Stimulated activated CD8-positive, alpha-beta memory T cell treated with anti-CD3 and anti-CD28 coated beads, Interleukin-15, amount 100 ng/mL, for 1 hour (primary cell): ENCODE data around the gene SIPA1.
"Not testable (repeated sequence)": the region's sequence is repeated elsewhere in the genome, so short reads cannot be mapped to it uniquely, and the experiment has no call there.

Source experiments
- DNase-seq: peaks from one replicate; pipeline ENCODE4 v3.0.0-alpha.2; 2020; ENCODE audit warnings: low read depth

The SIPA1 gene

DNA sequence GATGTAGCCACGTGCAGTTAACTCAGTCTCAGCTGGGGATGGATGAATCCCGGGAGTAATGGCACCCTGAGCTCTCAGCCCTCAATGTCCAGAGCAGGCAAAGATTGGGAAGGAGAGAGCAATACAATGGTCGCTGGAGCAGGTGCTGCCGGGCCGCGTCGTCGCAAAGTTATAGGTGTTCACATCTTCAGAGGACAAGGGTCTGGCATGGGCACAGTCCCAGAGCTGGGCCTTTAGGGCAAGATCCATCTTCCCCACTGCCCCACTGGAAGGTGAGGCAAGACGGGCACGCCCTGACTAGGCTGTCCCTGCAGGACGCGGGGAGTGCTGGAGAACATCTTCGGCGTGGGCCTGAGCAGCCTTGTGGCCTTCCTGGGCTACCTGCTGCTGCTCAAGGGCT is 14.7 kb upstream of the SIPA1 start:
- DNase-seq = no peak

DNA sequence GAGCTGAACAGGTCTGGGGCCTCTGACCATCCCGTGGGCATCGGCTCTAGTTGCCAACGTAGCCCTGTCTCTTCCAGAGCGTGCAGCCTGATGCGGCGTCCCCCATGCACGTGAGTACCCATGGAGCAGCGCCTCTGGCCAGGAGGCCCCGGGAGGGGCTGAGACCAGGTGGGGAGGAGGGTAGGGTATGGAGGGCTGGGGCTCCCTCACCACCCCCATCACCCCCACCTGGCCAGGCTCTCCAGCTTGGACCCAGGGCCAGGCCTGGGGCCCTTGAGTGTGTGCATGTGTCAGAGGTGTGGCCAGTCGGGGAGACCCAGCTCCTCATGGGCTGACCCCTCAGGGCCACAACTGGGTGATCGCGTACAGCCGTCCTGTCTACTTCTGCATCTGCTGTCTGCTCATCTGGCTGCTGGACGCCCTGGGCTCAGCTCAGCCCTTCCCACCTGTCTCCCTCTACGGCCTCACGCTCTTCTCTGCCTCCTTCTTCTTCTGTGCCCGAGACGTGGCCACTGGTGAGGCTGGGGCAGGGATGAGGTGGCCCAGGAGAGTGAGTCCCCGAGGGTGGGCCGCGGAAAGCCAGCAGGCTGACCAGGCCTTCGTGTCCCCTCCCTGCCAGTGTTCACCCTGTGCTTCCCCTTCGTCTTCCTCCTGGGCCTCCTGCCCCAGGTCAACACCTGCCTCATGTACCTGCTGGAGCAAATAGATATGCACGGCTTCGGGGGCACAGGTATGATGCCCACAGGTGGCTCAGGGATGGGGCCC is 13.9 kb upstream of the SIPA1 start:
- no peak for DNase-seq

DNA sequence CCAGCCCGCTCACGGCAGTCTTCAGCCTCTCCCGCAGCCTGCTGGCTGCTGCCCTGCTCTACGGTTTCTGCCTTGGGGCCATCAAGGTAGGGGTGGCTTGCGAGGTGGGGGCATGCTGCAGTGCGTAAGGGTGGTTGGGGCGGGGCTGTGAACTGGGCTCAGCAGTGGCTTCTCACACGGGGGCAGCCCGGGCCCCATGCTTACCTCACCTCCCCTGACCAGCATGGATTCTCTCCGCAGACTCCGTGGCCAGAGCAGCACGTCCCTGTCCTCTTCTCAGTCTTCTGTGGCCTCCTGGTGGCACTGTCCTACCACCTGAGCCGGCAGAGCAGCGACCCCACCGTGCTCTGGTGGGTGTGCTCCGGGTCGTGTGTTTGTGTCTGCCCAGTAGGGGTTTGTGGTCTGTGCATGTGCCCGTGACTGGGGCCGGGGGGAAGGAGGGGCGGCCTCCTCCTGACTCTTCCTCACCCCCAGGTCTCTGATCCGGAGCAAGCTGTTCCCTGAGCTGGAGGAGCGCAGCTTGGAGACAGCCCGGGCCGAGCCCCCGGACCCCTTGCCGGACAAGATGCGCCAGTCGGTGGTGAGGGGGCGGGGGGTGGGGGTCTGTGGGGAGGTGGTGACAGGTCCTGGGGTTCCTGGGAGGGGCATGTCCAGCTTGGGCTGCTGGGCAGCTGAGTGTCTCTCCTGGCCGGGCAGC is 12.8 kb upstream of the SIPA1 start:
- DNase-seq = no peak

DNA sequence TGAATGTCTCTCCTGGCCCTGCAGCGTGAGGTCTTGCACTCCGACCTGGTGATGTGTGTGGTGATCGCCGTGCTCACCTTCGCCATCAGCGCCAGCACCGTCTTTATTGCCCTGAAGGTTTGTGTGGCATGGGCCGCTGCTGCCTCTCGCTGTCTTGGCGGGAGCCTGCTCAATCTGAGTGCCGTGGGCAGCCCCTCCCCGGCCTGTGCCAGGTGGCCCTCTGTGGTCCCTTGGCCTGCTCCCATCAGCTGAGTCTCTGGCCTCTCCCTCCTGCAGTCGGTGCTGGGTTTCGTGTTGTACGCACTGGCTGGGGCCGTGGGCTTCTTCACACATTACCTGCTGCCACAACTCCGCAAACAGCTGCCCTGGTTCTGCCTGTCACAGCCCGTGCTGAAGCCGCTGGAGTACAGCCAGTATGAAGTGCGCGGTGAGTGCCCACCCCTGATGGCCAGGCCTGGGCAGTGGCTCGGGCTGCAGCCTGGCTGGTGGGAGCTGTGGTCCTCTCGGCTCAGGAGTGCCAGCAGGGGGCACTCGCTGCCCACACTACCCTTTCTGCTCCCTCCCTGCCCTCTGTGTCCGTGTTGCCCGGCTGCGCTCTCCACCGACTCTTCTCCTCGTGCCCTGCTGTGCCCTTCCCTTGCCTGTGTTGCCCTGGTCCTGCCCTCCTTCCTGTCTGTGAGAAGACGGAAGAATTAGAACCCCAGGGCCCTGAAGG is 12.1 kb upstream of the SIPA1 start:
- DNase-seq = no peak

DNA sequence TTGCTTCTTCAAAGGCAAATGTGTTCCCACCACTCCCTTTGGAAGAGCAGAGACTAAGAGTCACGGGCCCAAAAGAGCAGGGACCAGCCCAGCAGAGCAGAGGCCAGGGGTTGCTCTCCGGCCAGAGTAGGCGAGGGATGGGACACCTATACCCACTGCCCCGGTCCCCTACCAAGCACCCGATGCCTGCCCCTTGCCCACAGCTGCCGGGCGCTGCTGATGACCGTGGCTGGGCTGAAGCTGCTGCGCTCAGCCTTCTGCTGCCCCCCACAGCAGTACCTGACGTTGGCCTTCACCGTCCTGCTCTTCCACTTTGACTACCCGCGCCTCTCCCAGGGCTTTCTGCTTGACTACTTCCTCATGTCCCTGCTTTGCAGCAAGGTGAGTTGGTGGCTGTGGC is 10.7 kb upstream of the SIPA1 start:
- DNase-seq = no peak

DNA sequence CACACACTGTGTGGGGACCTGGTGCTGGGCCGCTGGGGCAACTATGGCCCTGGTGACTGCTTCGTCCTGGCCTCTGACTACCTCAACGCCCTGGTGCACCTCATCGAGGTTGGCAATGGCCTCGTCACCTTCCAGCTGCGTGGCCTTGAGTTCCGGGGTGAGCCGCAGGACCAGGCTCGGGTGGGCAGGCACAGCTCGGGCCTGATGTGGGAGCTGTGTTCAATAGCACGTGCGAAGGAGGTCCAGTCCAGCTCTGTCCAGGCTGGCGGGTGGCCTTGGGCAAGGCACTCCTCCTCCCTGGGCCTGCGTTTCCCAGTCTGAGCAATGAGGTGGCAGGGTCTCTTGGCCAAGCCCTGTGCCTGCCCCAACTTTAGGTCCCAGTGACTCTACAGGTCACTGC is 8.3 kb upstream of the SIPA1 start:
- no peak for DNase-seq

DNA sequence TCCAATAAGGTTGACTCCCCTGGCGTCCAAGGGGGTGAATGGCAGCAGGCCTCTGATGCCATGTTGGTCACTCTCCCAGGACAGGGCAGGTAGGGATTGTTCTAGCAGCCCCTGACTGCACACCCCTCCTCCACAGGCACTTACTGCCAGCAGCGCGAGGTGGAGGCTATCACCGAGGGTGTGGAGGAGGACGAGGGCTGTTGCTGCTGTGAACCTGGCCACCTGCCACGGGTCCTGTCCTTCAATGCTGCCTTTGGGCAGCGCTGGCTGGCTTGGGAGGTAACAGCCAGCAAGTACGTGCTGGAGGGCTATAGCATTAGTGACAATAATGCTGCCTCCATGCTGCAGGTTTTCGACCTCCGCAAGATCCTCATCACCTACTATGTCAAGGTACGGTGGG is 7.7 kb upstream of the SIPA1 start:
- no peak for DNase-seq

DNA sequence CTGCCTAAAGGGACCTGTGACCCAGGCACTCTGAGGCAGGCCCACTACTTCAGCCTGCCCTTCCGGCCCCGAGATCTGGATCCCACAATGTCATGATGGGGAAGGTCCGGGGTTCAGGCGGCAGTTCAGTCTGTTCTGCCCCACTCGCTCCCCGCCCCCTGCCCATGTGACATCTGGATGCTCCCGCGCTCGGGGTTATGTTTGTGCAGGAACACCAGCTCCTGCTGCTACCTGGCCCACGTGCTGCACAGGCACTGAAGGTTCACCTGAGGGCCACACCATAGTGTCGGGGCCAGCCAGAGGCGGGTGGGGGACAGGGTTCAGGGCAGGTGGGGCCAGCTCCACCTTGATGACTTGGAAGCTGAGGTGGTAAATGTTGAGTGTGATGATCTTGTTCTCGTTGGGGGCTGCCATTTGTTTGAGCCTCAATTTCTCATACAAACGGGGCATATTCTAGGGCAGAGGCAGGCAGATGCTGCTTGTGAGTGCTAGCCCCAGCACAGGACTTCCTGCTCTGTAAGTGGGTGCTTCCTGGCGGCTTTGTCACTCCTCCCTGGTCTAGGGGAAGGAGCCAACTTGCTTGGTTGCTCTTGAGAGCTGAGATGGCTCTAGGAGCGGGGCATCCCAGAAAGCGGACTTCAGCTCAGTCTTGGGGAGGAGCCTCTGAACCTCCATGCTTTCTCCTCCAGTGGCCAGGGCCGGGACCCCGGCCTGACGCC is 4.4 kb upstream of the SIPA1 start:
- DNase-seq = no peak

DNA sequence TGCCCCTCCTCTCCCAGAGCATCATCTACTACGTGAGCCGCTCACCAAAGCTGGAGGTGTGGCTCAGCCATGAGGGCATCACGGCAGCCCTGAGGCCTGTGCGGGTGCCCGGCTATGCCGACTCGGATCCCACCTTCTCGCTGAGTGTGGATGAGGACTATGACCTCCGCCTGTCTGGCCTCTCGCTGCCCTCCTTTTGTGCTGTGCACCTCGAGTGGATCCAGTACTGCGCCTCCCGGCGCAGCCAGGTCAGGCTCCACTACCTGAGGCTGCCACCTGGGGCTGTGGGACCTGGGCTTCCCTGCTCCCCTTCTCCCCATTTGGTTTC is 3.8 kb upstream of the SIPA1 start:
- no peak for DNase-seq

DNA sequence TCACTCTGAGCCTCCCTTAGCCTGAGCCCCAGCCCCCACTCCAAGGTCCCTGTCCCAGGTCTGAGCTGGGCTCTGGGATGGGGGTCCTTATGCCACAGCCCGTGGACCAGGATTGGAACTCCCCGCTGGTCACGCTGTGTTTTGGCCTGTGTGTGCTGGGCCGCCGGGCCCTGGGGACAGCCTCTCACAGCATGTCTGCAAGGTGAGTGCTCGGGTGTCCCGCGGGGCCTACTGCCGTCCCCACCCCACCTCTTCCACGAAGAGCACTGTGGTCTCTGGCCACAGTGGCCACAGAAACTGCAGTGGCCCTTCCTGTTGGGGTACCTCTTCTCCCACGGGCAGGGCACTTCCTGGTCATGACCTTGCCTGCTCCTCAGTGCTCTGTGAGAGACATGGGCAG is 3.5 kb upstream of the SIPA1 start:
- DNase-seq = no peak

DNA sequence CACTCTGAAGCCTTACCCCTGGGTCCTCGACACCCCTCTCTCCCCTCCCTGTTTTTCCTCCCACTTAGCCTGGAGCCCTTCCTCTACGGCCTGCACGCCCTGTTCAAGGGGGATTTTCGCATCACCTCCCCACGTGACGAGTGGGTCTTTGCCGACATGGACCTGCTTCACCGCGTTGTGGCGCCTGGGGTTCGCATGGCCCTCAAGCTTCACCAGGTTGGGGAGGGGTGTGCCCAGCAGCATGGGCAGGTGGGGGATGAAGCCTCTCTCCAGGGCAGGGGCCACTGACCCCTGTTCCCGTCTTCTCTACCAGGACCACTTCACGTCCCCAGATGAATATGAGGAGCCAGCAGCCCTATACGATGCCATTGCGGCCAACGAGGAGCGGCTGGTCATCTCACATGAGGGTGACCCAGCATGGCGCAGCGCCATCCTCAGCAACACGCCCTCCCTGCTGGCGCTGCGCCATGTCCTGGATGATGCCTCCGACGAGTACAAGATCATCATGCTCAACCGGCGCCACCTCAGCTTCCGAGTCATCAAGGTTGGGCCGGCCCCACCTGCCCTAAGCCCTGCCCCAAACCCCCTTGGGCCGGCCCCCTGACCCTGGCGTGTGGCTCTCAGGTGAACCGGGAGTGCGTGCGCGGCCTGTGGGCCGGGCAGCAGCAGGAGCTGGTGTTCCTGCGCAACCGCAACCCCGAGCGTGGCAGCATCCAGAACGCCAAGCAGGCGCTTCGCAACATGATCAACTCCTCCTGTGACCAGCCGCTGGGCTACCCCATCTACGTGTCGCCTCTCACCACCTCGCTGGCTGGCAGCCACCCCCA is 2.8 kb upstream of the SIPA1 start:
- DNase-seq = no peak

DNA sequence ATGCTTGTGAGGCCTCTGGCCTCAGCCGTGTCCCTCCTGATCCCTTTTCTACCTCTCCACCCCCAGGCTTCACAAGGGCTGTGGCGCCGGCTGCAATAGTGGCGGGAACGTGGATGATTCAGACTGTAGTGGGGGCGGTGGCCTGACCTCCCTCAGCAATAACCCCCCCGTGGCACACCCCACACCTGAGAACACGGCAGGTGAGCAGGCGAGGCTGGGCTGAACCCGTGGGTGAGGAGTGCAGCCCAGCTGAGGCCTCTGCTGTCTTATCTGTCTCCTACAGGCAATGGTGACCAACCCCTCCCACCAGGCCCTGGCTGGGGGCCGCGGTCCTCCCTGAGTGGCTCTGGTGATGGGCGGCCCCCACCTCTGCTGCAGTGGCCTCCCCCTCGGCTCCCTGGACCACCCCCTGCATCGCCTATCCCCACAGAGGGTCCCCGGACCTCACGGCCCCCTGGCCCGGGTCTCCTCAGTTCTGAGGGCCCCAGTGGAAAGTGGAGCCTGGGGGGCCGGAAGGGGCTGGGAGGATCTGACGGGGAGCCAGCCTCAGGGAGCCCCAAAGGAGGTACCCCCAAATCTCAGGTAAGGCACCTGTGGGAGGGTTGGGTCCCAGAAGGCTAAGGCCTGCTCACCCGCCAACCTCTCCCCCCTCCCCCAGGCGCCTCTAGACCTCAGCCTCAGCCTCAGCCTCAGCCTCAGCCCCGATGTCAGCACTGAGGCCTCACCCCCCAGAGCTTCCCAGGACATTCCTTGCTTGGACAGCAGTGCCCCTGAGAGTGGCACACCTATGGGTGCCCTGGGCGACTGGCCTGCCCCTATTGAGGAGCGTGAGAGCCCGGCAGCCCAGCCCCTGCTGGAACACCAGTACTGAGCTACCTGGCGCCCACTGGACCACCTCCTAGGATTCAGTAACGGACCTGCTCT is 1.5 kb upstream of the SIPA1 start:
- DNase-seq = no peak

DNA sequence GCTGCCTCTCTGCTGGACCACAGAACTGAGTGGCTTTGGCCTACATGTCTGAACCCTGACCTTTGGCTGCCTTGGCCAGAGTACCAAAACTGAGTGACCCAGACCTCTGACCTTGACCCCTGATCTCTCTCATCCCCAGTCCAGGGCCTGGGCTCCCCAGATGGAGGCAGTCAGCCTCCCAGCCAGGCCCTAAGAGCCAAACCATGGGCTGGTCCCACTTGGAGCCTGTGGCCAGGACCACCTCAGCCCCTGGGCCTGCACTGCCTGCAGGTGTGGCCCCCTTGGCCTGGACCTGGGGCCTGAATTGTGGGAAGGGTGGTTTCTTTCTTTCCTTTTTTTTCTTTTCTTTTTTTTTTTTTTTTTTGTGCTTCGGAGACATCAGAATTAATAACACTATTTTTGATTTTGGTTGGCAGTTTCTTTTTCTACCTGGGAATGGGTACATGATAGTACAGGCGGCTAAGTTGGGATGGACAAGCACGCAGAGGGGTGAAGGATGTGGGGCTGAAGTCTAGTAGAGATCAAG is 806 bp upstream of the SIPA1 start:
- DNase-seq = no peak

DNA sequence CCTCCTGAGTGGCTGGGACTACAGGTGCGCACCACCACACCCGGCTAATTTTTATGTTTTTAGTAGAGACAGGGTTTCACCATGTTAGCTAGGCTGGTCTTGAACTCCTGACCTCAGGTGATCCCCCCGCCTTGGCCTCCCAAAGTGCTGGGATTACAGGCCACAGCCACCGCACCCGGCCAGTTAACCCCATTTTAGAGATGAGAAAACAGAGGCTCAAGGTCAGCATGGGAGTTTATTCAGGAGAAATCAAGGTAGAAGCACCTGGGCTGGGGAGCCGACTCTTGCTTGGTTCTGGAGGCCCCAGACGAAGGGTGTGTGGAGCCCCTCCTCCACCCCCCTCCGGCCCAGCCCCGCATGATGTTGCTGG is 1.3 kb downstream of the SIPA1 start:
- DNase-seq = not testable (repeated sequence)

DNA sequence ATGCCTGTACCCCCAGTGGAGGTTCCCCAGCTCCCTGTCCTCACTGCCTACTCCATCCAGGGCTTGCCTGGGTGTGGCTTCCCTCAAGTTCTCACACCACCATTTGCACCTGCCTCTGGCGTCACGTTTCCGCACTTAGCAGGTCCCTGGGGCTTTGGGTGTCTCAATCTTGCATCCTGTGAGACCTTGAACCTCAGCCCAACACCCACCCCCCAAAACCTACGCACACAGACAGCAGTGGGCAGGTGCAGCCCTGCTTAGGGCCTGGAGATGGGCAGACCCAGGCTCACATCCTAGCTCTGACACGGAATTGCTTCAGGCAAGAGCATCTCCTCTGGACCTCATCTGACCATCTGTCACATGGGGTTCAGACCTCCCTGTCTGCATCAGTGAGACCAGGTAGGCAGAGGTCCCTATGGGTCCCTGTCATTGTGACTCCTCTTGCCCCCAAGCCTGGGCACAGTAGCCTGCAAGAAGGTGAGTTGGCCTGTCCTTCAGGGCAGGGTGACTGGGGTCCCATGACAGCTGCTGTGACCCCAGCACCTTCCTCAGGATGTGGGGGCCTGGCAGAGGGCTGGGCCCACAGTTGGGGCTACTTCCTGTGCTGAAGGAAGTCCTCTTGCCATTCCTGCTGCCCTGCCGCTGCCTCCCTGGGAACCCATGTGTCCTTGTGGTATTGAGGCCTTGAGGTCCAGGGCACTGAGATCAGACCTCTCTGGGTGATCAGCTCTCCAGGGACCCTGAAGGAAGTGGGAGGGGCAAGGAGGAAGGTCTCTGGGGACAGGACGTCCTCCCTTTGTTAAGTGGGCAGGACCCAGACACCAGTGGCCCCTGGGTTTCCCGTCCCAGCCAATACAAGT is 2.0 kb downstream of the SIPA1 start:
- DNase-seq = peak; percentile 40

DNA sequence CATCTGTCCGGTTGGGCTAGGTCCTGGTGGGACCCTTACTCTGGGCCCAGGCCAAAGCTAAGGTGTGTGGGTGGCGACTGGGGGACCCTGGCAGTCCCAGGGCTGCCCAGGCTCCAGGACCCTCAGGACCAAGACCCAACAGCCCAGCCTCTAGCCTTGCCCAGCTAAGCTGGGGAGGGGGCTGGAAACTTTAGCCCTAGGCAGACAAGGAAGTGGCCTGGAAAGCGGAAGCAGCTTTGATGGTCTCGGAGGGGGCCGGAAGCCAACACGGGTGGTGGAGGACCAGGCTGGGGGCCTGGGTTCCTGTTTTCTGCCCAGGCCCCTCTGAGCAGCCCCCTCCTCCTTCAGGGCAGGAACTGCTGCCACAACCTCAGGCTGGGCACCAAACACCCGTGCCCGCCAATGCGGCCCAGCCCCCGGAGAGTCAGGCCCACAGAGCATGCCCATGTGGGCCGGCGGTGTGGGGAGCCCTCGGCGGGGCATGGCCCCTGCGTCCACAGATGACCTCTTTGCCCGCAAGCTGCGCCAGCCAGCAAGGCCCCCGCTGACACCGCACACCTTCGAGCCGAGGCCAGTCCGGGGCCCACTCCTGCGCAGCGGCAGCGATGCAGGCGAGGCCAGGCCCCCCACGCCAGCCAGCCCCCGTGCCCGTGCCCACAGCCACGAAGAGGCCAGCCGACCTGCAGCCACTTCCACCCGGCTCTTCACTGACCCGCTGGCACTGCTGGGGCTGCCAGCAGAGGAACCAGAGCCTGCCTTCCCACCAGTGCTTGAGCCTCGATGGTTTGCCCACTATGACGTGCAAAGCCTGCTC is 2.8 kb downstream of the SIPA1 start:
- no peak for DNase-seq

DNA sequence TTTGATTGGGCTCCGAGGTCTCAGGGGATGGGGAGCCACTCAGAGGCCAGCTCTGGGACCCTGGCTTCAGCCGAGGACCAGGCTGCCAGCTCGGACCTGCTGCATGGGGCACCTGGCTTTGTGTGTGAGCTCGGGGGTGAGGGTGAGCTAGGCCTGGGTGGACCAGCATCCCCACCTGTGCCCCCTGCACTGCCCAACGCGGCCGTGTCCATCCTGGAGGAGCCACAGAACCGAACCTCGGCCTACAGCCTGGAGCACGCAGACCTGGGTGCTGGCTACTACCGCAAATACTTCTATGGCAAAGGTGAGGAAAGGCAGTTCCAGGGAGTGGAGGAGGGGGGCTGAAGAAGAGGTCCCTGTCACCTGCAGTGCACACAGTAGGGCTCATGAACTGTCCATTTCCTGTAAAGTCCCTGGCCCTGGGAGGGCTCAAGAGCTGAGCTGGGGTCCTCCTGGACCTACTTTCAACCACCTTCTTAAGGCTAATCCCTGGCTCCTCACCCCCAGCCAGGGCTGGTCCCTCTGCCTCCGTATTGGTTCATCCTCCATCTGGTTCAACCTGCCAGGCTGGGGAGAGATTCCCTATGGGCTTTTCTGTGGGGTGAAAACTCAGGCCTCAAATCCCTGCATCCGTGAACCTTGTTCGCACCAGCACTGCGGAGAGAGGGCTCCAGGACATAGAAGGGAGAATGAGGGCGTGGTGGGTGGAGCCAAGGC is 3.6 kb downstream of the SIPA1 start:
- no peak for DNase-seq
